Breast epithelium (tissue), 3 donors: Measurements from ENCODE around the gene FOCAD.

Experiments
- CTCF ChIP-seq, 3 donors: fragments of 450-650 bp; IDR thresholded peaks; one replicate each; pipeline ENCODE4 v1.5.1; 2016 to 2017; ENCODE audit warnings: antibody characterized with exemption in 3 of 3, mild to moderate bottlenecking in 3 of 3, moderate library complexity in 3 of 3
- POLR2A ChIP-seq: fragments of 450-650 bp; IDR thresholded peaks from one replicate; pipeline ENCODE4 v1.6.1; 2016; ENCODE audit warnings: antibody characterized with exemption, mild to moderate bottlenecking, moderate library complexity
- POLR2AphosphoS5 ChIP-seq, 3 donors: sonication (generic); formaldehyde crosslinking; IDR thresholded peaks; one replicate each; pipeline ENCODE4 v1.6.1; 2017; ENCODE audit warnings: antibody characterized with exemption in 3 of 3

GRCh38 chr9:20643660-20644059 is 40.4 kb upstream of the FOCAD start:
- no peak for TF ChIP-seq POLR2AphosphoS5 (IDR thresholded peaks at IDR 0.05)
- no peak for TF ChIP-seq POLR2A
- no peak for TF ChIP-seq CTCF (IDR thresholded peaks at IDR 0.05)
